ENCODE measurements around the gene HSD17B11. TPM values are rescaled to one million over a fixed set of nuclear protein-coding genes. Genes with fewer than 3 reads are reported as not detected.
"Not testable (repeated sequence)": the region's sequence is repeated elsewhere in the genome, so short reads cannot be mapped to it uniquely, and the experiment has no call there.

HSD17B11 gene
- total RNA-seq, 2 donors from 2014 or later = 21.4 to 105 TPM

- H3K4me3 ChIP-seq; intact Hi-C loops (cut with DNase I); H3K27me3 ChIP-seq; H3K9me3 ChIP-seq; H3K36me3 ChIP-seq (replicated peaks in 1 of 2; ENCODE audit: insufficient read depth in 1 of 2, low read depth in 2 of 2): not testable (repeated sequence)
- H3K4me1 ChIP-seq = peaks cover 27% of the 10 kb centered on the region
- WGBS, 2 donors = 45 to 54% methylated on average over 8 of the region's 8 CpGs
- H3K27ac ChIP-seq = peak overlapping the region; percentile 80 to 86 (median 82)
- TF ChIP-seq POLR2A (IDR thresholded peaks at IDR 0.05) = peak in 1 of 3 donors; percentile 8
- peak; percentile 88 for ATAC-seq
- peak; percentile 63 to 78 (median 70) for DNase-seq
Measured at GRCh38 chr4:87341954-87342635, 48.9 kb downstream of the HSD17B11 start.

GRCh38 chr4:87339440-87339839, 51.5 kb downstream of the HSD17B11 start:
- no peak for ATAC-seq

GRCh38 chr4:87337361-87337760, 53.6 kb downstream of the HSD17B11 start:
- intact Hi-C loops (cut with DNase I) = no loop called here
- H3K27ac ChIP-seq = no peak overlapping the region
- peaks cover 5 to 7% of the 10 kb centered on the region in 2 donors for H3K36me3 ChIP-seq (replicated peaks in 1 of 2; ENCODE audit: insufficient read depth in 1 of 2, low read depth in 2 of 2)
- peaks cover 11% of the 10 kb centered on the region for H3K4me1 ChIP-seq
- ATAC-seq (no peak), DNase-seq (no peak)
- TF ChIP-seq CTCF (IDR thresholded peaks at IDR 0.05) (no peak), POLR2A (IDR thresholded peaks at IDR 0.05) (no peak)
- no peaks in the 10 kb centered on the region for H3K27me3 ChIP-seq
- H3K9me3 ChIP-seq = no peaks in the 10 kb centered on the region
- WGBS, 2 donors = 88 to 92% methylated on average over 1 of the region's 1 CpG
- H3K4me3 ChIP-seq = no peak overlapping the region

More at GRCh38 chr4:87339440-87339839, 51.5 kb downstream of the HSD17B11 start:
- no peak for DNase-seq
- H3K9me3 ChIP-seq = no peaks in the 10 kb centered on the region
- H3K27ac ChIP-seq = no peak overlapping the region
- no peak overlapping the region for H3K4me3 ChIP-seq
- peaks cover 27% of the 10 kb centered on the region for H3K4me1 ChIP-seq
- no peak for TF ChIP-seq POLR2A (IDR thresholded peaks at IDR 0.05)
- no peak for TF ChIP-seq CTCF (IDR thresholded peaks at IDR 0.05)
- 83 to 92% methylated on average over 2 of the region's 2 CpGs for WGBS, 2 donors
- no peaks in the 10 kb centered on the region for H3K27me3 ChIP-seq
- peaks cover 5 to 7% of the 10 kb centered on the region in 2 donors for H3K36me3 ChIP-seq (replicated peaks in 1 of 2; ENCODE audit: insufficient read depth in 1 of 2, low read depth in 2 of 2)
- intact Hi-C loops (cut with DNase I) = no loop called here

- no peak for TF ChIP-seq CTCF (IDR thresholded peaks at IDR 0.05)
- no peak for TF ChIP-seq POLR2A (IDR thresholded peaks at IDR 0.05)
- Histone ChIP-seq H3K4me3 (no peak overlapping the region), H3K4me1 (no peaks in the 10 kb centered on the region), H3K36me3 (replicated peaks in 1 of 2; ENCODE audit: insufficient read depth in 1 of 2, low read depth in 2 of 2) (peaks cover 0 to 5% of the 10 kb centered on the region in 2 donors), H3K27me3 (no peaks in the 10 kb centered on the region), H3K27ac (no peak overlapping the region), H3K9me3 (no peaks in the 10 kb centered on the region)
- intact Hi-C loops (cut with DNase I) = no loop called here
- WGBS, 2 donors = 95 to 100% methylated on average over 1 of the region's 1 CpG
- no peak for DNase-seq
- no peak for ATAC-seq
Measured at GRCh38 chr4:87333267-87333666, 57.7 kb downstream of the HSD17B11 start.

- Histone ChIP-seq H3K36me3 (replicated peaks in 1 of 2; ENCODE audit: insufficient read depth in 1 of 2, low read depth in 2 of 2) (peaks cover 0 to 3% of the 10 kb centered on the region in 2 donors), H3K4me1 (no peaks in the 10 kb centered on the region), H3K9me3 (no peaks in the 10 kb centered on the region), H3K27me3 (no peaks in the 10 kb centered on the region), H3K27ac (no peak overlapping the region), H3K4me3 (no peak overlapping the region)
- ATAC-seq (no peak), DNase-seq (no peak)
- TF ChIP-seq POLR2A (IDR thresholded peaks at IDR 0.05) (no peak), CTCF (IDR thresholded peaks at IDR 0.05) (no peak)
- intact Hi-C loops (cut with DNase I) = no loop called here
- WGBS, 2 donors = 86 to 89% methylated on average over 4 of the region's 4 CpGs
Measured at GRCh38 chr4:87330761-87331160, 60.2 kb downstream of the HSD17B11 start.

All from body of pancreas (tissue), 4 donors.